Measurements from ENCODE around the gene AQP3. TPM values are rescaled to one million over a fixed set of nuclear protein-coding genes. Genes with fewer than 3 reads are reported as not detected.
"Not testable (repeated sequence)": the region's sequence is repeated elsewhere in the genome, so short reads cannot be mapped to it uniquely, and the experiment has no call there.

Gene AQP3
- polyA plus RNA-seq, 1 donor from 2014 or later: 18.7 TPM

DNA sequence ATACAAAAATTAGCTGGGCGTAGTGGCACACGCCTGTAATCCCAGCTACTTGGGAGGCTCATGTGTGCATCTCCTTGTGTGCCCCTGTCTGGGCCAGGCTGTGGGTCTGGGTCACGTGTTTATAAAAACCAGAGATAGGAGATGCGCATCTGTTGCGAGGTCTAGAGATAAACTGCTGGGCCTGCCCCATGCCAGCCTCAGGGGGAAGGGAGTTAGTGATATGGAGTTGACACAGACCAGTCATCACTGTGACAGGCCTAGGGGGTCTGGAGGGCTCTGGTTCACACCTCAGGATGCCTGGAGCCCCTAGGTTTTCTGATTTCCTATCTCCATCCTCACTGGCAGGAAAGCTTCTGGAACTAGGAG lies 7.3 kb upstream of the AQP3 start:
- not testable (repeated sequence) for H3K9me3 Mint-ChIP-seq, H3K4me3 Mint-ChIP-seq, H3K27ac Mint-ChIP-seq, H3K36me3 Mint-ChIP-seq, H3K27me3 Mint-ChIP-seq
- peaks cover 7 to 20% (median 19%) of the 10 kb centered on the region in 3 donors for H3K4me1 Mint-ChIP-seq

DNA sequence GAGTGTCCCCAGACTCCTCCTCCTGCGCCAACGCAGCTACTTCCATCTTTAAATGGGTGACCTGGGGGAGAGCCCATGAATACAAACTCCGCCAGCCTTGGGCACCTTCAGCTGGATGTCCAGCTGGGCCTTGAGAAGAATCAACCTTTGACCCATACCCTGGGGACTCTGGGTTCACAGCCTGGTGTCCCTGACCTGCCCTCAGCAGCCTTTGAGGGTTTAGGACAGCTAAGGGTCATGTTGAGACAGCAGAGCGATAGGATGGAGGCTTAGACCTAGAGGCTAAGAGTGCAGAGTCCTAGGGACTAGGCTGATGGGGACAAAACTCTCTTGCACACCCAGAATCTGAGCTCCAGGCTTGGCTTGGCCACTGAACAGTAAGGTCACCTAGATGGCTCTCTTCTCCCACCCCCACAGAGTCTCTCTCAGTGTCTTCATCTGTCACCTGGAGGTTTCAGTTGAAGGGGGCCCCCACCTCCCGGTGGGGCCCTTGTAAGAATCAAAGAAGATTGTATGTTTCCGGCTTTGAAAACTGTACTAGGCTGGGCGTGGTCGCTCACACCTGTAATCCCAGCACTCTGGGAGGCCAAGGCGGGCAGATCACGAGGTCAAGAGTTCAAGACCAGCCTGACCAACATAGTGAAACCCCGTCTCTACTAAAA lies 6.7 kb upstream of the AQP3 start:
- Mint-ChIP-seq H3K4me3 (peak overlapping the region in 2 of 4 donors; percentile 33 to 47), H3K9me3 (no peaks in the 10 kb centered on the region), H3K4me1 (peaks cover 7 to 19% (median 17%) of the 10 kb centered on the region in 3 donors), H3K27ac (peak overlapping the region in 1 of 3 donors; percentile 16), H3K36me3 (no peaks in the 10 kb centered on the region), H3K27me3 (no peaks in the 10 kb centered on the region)

DNA sequence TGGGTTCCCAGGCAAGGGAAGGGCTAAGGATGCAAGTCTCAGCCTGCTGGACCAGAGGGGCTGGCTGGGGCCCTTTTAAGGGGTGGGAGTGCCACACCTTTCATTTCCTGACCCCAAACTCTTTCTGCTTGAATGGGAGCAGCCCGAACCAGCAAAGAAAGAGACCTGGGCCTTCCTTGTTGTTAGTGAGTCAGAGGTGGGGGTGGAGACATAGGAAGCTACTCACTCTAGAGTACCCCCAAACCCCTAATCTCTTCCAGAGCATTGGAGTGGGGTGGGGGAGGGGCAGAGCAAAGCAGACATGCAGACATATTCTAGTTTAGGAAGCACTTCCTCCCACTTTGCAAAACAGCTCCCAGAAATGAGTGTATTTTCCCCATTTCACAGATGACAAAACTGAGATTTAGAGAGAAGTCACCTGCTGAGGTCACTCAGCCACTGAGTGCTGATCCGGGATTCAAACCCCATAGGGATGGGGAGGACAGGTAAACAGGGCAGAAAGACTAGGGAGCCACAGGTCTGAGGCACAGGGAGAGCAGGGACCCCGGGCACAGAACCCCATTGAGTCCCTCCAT lies 6.0 kb upstream of the AQP3 start:
- no peak overlapping the region for H3K4me3 Mint-ChIP-seq

GRCh38 chr9:33452828-33453271 lies 5.5 kb upstream of the AQP3 start:
- H3K27ac Mint-ChIP-seq: no peak overlapping the region
- no peaks in the 10 kb centered on the region for H3K9me3 Mint-ChIP-seq
- H3K36me3 Mint-ChIP-seq: peaks cover 2% of the 10 kb centered on the region
- no peaks in the 10 kb centered on the region for H3K27me3 Mint-ChIP-seq
- H3K4me3 Mint-ChIP-seq: peak overlapping the region in 2 of 4 donors; percentile 52 to 66
- H3K4me1 Mint-ChIP-seq: peaks cover 0 to 16% (median 12%) of the 10 kb centered on the region in 3 donors

More for the DNA sequence above, 6.0 kb upstream of the AQP3 start:
- no peaks in the 10 kb centered on the region for H3K36me3 Mint-ChIP-seq
- no peak overlapping the region for H3K27ac Mint-ChIP-seq
- peaks cover 3 to 15% (median 13%) of the 10 kb centered on the region in 3 donors for H3K4me1 Mint-ChIP-seq
- no peaks in the 10 kb centered on the region for H3K27me3 Mint-ChIP-seq
- H3K9me3 Mint-ChIP-seq: no peaks in the 10 kb centered on the region

DNA sequence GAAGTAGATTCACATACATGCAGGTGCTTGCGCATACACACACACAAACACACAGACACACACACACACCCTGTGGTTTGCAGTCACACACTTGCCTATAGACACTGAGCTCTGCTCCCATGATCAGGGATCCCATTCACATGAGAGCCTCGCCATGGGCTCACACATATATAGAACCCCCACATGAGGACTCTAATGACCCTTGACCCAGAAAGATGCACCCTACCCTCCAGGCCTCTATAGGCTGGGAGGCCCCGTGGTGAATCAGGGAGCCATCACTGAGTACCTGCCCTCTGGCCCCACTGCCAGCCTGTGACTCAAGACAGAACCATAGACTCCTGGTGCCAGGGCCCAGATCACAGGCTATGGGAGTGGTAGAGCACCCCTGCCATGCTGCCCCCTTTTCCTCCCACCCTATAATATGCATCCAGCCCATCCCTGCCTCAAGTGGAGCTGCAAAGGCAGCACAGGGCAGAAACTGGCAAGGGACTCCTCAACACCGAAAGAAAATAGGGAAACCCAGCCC lies 3.3 kb upstream of the AQP3 start:
- Mint-ChIP-seq H3K9me3 (no peaks in the 10 kb centered on the region), H3K4me3 (no peak overlapping the region), H3K4me1 (peaks cover 11 to 26% (median 26%) of the 10 kb centered on the region in 3 donors), H3K36me3 (peaks cover 2% of the 10 kb centered on the region), H3K27ac (no peak overlapping the region), H3K27me3 (no peaks in the 10 kb centered on the region)

GRCh38 chr9:33449715-33450114 lies 2.3 kb upstream of the AQP3 start:
- Mint-ChIP-seq H3K27me3 (no peaks in the 10 kb centered on the region), H3K36me3 (peaks cover 2% of the 10 kb centered on the region), H3K4me1 (peaks cover 11 to 28% (median 28%) of the 10 kb centered on the region in 3 donors), H3K27ac (peak overlapping the region in 1 of 3 donors; percentile 16), H3K9me3 (no peaks in the 10 kb centered on the region), H3K4me3 (no peak overlapping the region)

GRCh38 chr9:33447799-33448553 lies 583 bp upstream of the AQP3 start:
- Mint-ChIP-seq H3K36me3 (peaks cover 2% of the 10 kb centered on the region), H3K27me3 (no peaks in the 10 kb centered on the region), H3K4me1 (peaks cover 11 to 24% (median 23%) of the 10 kb centered on the region in 3 donors), H3K9me3 (no peaks in the 10 kb centered on the region), H3K27ac (peak overlapping the region in 1 of 3 donors; percentile 67), H3K4me3 (peak overlapping the region; percentile 67 to 88 (median 87))

DNA sequence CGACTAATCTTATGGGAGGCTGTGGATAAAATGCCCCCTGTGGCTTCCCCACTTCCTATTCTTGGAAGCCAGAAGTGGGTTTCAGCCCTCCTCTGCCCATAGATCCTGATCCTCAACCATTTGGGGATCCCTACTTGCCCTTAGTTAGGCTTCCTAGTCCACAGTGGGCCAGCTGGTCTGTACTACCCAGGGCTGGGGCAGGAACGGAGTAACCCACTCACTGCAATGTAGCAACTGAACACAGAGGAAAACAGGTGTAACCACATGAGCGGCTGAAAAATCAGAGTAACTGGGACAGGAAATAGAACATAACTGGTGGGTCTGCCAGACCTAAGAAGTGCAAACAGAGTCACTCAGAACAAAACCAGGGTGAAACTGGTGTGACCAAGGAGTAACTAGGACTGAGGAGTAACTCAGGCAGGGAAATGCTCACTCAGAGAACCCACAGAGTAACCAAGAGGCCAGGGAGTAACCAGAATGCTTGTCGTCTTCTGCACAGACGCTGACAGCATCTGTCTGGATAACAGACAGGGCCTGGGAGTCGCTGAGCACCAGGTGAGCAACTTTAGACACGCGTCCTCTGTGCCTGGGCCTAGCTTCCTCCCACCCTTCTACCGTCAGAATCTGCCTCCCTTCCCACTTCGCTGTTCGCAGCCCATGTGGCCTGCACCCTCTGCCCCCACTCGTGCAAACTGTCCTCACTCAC lies 1.0 kb downstream of the AQP3 start:
- H3K4me1 Mint-ChIP-seq: peaks cover 11 to 19% (median 18%) of the 10 kb centered on the region in 3 donors
- no peaks in the 10 kb centered on the region for H3K9me3 Mint-ChIP-seq
- H3K27ac Mint-ChIP-seq: peak overlapping the region in 2 of 3 donors; percentile 26 to 90
- peaks cover 2% of the 10 kb centered on the region for H3K36me3 Mint-ChIP-seq
- no peaks in the 10 kb centered on the region for H3K27me3 Mint-ChIP-seq
- H3K4me3 Mint-ChIP-seq: peak overlapping the region; percentile 67 to 96 (median 88)

DNA sequence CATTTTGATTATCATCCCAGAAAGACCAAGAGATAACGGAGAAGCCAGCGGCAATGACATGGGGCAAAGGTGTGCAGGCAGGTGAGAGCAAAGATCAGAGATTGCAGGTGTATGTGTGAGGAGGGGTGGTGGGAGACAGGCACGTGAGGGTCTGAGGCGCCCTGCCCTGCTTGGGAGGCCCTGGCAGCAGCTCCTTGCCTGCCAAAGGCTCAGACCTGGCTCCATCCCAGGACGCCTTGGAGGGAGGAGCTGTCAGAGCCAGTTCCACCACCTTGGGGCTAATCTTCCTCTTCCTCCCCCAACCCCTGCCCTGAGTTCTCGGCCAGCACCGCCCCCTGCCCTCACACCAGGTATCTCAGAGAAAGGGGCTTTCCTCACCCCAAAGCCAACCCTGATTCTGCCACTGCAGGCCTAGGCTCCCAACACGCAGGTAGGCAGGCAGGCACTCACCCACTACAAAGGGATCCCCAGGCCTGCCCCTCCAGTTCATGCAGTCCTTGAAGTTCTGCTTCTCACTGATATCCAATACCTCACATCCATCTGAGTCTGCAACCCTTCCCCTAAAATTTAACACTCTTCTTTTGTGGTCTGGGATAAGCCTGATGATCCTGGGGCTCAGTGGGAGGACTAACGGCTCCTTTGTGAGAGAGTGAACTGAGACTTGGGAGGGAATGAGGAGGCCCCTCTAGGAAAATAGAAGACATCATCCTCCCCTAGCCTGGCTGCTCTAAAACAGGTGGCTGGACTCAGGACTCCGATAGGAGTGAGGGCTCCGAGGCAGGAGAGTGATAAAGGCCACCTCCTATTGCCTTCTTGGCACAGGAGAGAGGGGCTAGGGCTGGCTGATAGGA lies 1.8 kb downstream of the AQP3 start:
- H3K9me3 Mint-ChIP-seq: no peaks in the 10 kb centered on the region
- peak overlapping the region; percentile 67 to 96 (median 84) for H3K4me3 Mint-ChIP-seq
- no peaks in the 10 kb centered on the region for H3K27me3 Mint-ChIP-seq
- peaks cover 11 to 19% (median 18%) of the 10 kb centered on the region in 3 donors for H3K4me1 Mint-ChIP-seq
- H3K27ac Mint-ChIP-seq: peak overlapping the region in 2 of 3 donors; percentile 26 to 90
- peaks cover 2% of the 10 kb centered on the region for H3K36me3 Mint-ChIP-seq

GRCh38 chr9:33443464-33444154 lies 3.8 kb downstream of the AQP3 start:
- H3K4me3 Mint-ChIP-seq: peak overlapping the region in 1 of 4 donors; percentile 72
- no peaks in the 10 kb centered on the region for H3K9me3 Mint-ChIP-seq
- H3K27ac Mint-ChIP-seq: peak overlapping the region in 1 of 3 donors; percentile 16
- peaks cover 4% of the 10 kb centered on the region for H3K36me3 Mint-ChIP-seq
- peaks cover 11 to 19% (median 18%) of the 10 kb centered on the region in 3 donors for H3K4me1 Mint-ChIP-seq
- H3K27me3 Mint-ChIP-seq: no peaks in the 10 kb centered on the region

GRCh38 chr9:33443047-33443446 lies 4.3 kb downstream of the AQP3 start:
- H3K36me3 Mint-ChIP-seq: peaks cover 3% of the 10 kb centered on the region
- no peaks in the 10 kb centered on the region for H3K27me3 Mint-ChIP-seq
- H3K4me3 Mint-ChIP-seq: no peak overlapping the region
- peak overlapping the region in 1 of 3 donors; percentile 16 for H3K27ac Mint-ChIP-seq
- no peaks in the 10 kb centered on the region for H3K9me3 Mint-ChIP-seq
- peaks cover 13 to 19% (median 17%) of the 10 kb centered on the region in 3 donors for H3K4me1 Mint-ChIP-seq

DNA sequence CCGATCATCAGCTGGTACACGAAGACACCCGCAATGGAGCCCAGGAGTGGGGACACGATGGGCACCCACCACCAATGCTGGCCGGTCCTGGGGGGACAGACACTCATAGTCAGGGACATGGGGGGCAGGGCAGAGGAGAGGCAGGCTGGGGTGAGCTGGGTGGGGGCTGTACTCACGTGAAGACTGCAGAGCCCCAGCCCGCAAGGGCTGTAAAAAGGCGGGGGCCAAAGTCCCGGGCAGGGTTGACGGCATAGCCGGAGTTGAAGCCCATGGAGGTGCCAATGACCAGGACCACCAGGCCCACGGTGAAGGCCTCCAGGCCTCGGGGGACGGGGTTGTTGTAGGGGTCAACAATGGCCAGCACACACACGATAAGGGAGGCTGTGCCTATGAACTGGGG lies 5.3 kb downstream of the AQP3 start:
- Mint-ChIP-seq H3K4me3 (no peak overlapping the region), H3K9me3 (no peaks in the 10 kb centered on the region), H3K27me3 (no peaks in the 10 kb centered on the region), H3K4me1 (peaks cover 16 to 18% (median 17%) of the 10 kb centered on the region in 3 donors), H3K27ac (no peak overlapping the region), H3K36me3 (peaks cover 3% of the 10 kb centered on the region)

- peaks cover 3% of the 10 kb centered on the region for H3K36me3 Mint-ChIP-seq
- H3K4me1 Mint-ChIP-seq: peaks cover 5 to 6% (median 6%) of the 10 kb centered on the region in 3 donors
- peak overlapping the region in 1 of 4 donors; percentile 28 for H3K4me3 Mint-ChIP-seq
- H3K27me3 Mint-ChIP-seq: peaks cover 4% of the 10 kb centered on the region
- no peaks in the 10 kb centered on the region for H3K9me3 Mint-ChIP-seq
- no peak overlapping the region for H3K27ac Mint-ChIP-seq
Observed at GRCh38 chr9:33440609-33441008, 6.8 kb downstream of the AQP3 start.
